Neural progenitor cell (in vitro differentiated cells): Measurements from ENCODE around the gene CACHD1.

Source experiments
- CTCF ChIP-seq: fragments of 200-600 bp; sonication (generic); IDR thresholded peaks from 2 replicates; pipeline ENCODE4 v1.5.1; 2017; ENCODE audit warnings: antibody characterized with exemption, mild to moderate bottlenecking
- EZH2 ChIP-seq: fragments of 200-600 bp; sonication (generic); IDR thresholded peaks from 2 replicates; pipeline ENCODE4 v1.6.1; 2017; ENCODE audit warnings: antibody characterized with exemption, mild to moderate bottlenecking, moderate library complexity
- EZH2phosphoT487 ChIP-seq: fragments of 200-600 bp; sonication (generic); IDR thresholded peaks from 2 replicates; pipeline ENCODE4 v1.6.1; 2017; ENCODE audit warnings: antibody characterized with exemption

- TF ChIP-seq CTCF (no peak), EZH2phosphoT487 (no peak), EZH2 (no peak)
Observed at GRCh38 chr1:64497088-64497883, 27.4 kb downstream of the CACHD1 start.
